NCI-H2029 treated with DMSO at 0.1 percent for 48 hours (cell line): ENCODE measurements around the gene UBAP2L.
"Not testable (repeated sequence)": the region's sequence is repeated elsewhere in the genome, so short reads cannot be mapped to it uniquely, and the experiment has no call there.

ENCODE experiments used
- DNase-seq: peaks from one replicate; lab custom pipeline; 2025; lab: John Stamatoyannopoulos, UW

UBAP2L gene

GRCh38 chr1:154312229-154313065, 91.7 kb downstream of the UBAP2L start:
- not testable (repeated sequence) for DNase-seq

DNA sequence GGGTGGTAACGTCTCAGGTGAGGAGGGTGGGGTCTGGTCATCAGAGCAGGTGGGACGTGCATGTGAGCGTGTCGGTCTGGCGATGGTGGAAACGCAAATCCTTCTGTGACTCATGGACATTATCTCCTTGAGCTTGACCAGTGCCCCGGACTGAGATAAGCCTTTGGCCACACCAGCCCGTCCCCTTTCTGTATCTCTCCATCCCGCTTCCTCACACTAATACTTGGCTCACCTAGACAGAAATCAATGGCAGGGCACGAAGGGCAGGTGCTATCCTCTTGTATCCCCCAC, 92.3 kb downstream of the UBAP2L start:
- no peak for DNase-seq

DNA sequence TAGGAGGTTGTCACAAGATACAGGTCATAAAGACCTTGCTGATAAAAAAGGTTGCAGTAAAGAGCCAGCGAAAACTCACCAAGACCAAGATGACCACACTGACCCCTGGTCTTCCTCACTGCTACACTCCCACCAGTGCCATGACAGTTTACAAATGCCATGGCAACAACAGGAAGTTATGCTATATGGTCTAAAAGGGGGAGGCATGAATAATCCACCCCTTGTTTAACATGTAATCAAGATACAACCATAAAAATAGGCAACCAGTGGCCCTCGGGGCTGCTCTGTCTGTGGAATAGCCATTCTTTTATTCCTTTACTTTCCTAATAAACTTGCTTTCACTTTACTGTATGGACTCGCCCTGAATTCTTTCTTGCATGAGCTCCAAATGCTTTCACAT, 93.5 kb downstream of the UBAP2L start:
- not testable (repeated sequence) for DNase-seq

DNA sequence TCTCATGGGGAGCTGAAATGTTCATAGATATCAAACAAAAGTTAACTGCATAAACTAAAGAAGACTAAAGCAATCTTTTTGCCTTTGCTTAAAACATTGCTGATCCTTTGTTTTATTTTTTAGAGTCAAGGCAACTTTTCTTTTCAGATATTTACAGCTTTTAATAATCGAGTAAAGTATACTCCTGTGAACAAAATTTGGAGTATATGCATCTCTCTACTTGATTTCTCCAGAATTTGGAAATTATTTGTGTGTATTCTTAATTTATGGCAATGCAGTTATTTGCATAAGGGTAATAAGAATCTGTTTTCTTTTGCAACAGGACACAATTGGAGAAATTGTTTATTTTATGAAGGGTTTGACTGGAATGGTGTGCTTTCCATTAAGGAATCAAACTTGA, 95.9 kb downstream of the UBAP2L start:
- DNase-seq, result no peak

- DNase-seq, result no peak
Measured at GRCh38 chr1:154318386-154318785, 97.6 kb downstream of the UBAP2L start.
